HEK293 (cell line): Measurements from ENCODE around the gene AP2A1.

Experiments used
- CTCF ChIA-PET: fragments of 350-600 bp; formaldehyde crosslinking; extraction: SDS; loops from one replicate; lab custom pipeline; 2021; ENCODE audit warnings: antibody characterized with exemption; lab: Yijun Ruan, JAX
- POLR2A ChIA-PET: fragments of 300-600 bp; formaldehyde crosslinking; extraction: SDS; loops from one replicate; lab custom pipeline; 2020; ENCODE audit warnings: antibody characterized with exemption, inconsistent platforms; lab: Yijun Ruan, JAX
- H3K27ac ChIP-seq: fragments of 200-500 bp; sonication (Bioruptor generic); 2 replicates; pipeline ENCODE4 v1.5.1; 2014; ENCODE audit warnings: low read depth, low read length, control low read depth, inconsistent platforms; ENCODE audit errors: extremely low read depth
- H3K36me3 ChIP-seq, 2 experiments: fragments of 200-500 bp in 1 of 2; sonication (Bioruptor generic) in 1 of 2; 1 replicate in 1 of 2; 2 replicates in 1 of 2; pipeline ENCODE4 v1.5.1; 2014 to 2017; ENCODE audit warnings: inconsistent platforms in 2 of 2, low read length in 2 of 2; ENCODE audit not compliant: control insufficient read depth in 2 of 2, insufficient read depth in 1 of 2
- H3K4me1 ChIP-seq: fragments of 200-500 bp; sonication (Bioruptor generic); 2 replicates; pipeline ENCODE4 v1.5.1; 2014; ENCODE audit warnings: mild to moderate bottlenecking, low read length, inconsistent platforms; ENCODE audit not compliant: control insufficient read depth, insufficient read depth
- H3K4me3 ChIP-seq: 2 replicates; pipeline ENCODE4 v1.5.1; 2011; ENCODE audit warnings: low read depth, mild to moderate bottlenecking, control low read depth, low read length, moderate library complexity
- H3K9me3 ChIP-seq: fragments of 200-500 bp; sonication (Bioruptor generic); 2 replicates; pipeline ENCODE4 v1.5.1; 2014; ENCODE audit warnings: low read depth, low read length, inconsistent platforms; ENCODE audit not compliant: control insufficient read depth, insufficient read depth
- GFI1B ChIP-seq: fragments of 450-650 bp; formaldehyde crosslinking; IDR thresholded peaks from 2 replicates; pipeline ENCODE4 v1.5.1; 2016; ENCODE audit warnings: missing biosample characterization, missing genetic modification characterization
- HOXC10 ChIP-seq: sonication (generic); formaldehyde crosslinking; IDR thresholded peaks from 2 replicates; pipeline ENCODE4 v1.8.1; 2023; ENCODE audit warnings: mild to moderate bottlenecking, missing genetic modification reagents
- MZF1 ChIP-seq: fragments of 450-650 bp; formaldehyde crosslinking; IDR thresholded peaks from 2 replicates; pipeline ENCODE4 v1.5.1; 2017; ENCODE audit warnings: missing biosample characterization, missing genetic modification characterization, borderline replicate concordance
- PBX3 ChIP-seq: sonication (generic); formaldehyde crosslinking; IDR thresholded peaks from 2 replicates; pipeline ENCODE4 v1.8.1; 2022; ENCODE audit warnings: mild to moderate bottlenecking, moderate library complexity, missing genetic modification reagents
- PRDM1 ChIP-seq: fragments of 450-650 bp; formaldehyde crosslinking; IDR thresholded peaks from 2 replicates; pipeline ENCODE4; 2016; ENCODE audit warnings: missing biosample characterization, missing genetic modification characterization
- PRDM10 ChIP-seq: fragments of 450-650 bp; formaldehyde crosslinking; IDR thresholded peaks from 2 replicates; pipeline ENCODE4 v1.5.1; 2016; ENCODE audit warnings: missing biosample characterization, missing genetic modification characterization
- SP2 ChIP-seq: fragments of 450-650 bp; formaldehyde crosslinking; IDR thresholded peaks from 2 replicates; pipeline ENCODE4 v1.5.1; 2016; ENCODE audit warnings: missing biosample characterization, missing genetic modification characterization
- SP3 ChIP-seq: fragments of 450-650 bp; formaldehyde crosslinking; IDR thresholded peaks from 2 replicates; pipeline ENCODE4 v1.5.1; 2016; ENCODE audit warnings: missing biosample characterization, missing genetic modification characterization
- TCF7L2 ChIP-seq: IDR thresholded peaks from 2 replicates; pipeline ENCODE4 v1.6.1; 2011; ENCODE audit warnings: low read depth, mild to moderate bottlenecking, inconsistent platforms, low read length, moderate library complexity, borderline replicate concordance
- ZBTB17 ChIP-seq: fragments of 450-650 bp; formaldehyde crosslinking; IDR thresholded peaks from 2 replicates; pipeline ENCODE4 v1.5.1; 2016; ENCODE audit warnings: missing biosample characterization, missing genetic modification characterization
- ZBTB8A ChIP-seq: fragments of 450-650 bp; formaldehyde crosslinking; IDR thresholded peaks from 2 replicates; pipeline ENCODE4 v1.5.1; 2016; ENCODE audit warnings: missing biosample characterization, missing genetic modification characterization
- ZFP3 ChIP-seq: fragments of 450-650 bp; formaldehyde crosslinking; IDR thresholded peaks from 2 replicates; pipeline ENCODE4 v1.5.1; 2016; ENCODE audit warnings: low read depth, missing biosample characterization, missing genetic modification characterization
- ZNF114 ChIP-seq: fragments of 450-650 bp; formaldehyde crosslinking; IDR thresholded peaks from 2 replicates; pipeline ENCODE4 v1.5.0; 2017; ENCODE audit warnings: missing biosample characterization, missing genetic modification characterization
- ZNF169 ChIP-seq: fragments of 450-650 bp; formaldehyde crosslinking; IDR thresholded peaks from 2 replicates; pipeline ENCODE4 v1.5.1; 2016; ENCODE audit warnings: missing biosample characterization, missing genetic modification characterization
- ZNF174 ChIP-seq: fragments of 450-650 bp; formaldehyde crosslinking; IDR thresholded peaks from 2 replicates; pipeline ENCODE4 v1.5.0; 2017; ENCODE audit warnings: missing biosample characterization, mild to moderate bottlenecking, missing genetic modification characterization
- ZNF19 ChIP-seq: fragments of 450-650 bp; formaldehyde crosslinking; IDR thresholded peaks from 2 replicates; pipeline ENCODE4; 2016; ENCODE audit warnings: missing biosample characterization, missing genetic modification characterization, low read depth
- ZNF202 ChIP-seq: fragments of 450-650 bp; formaldehyde crosslinking; IDR thresholded peaks from 2 replicates; pipeline ENCODE4 v1.5.1; 2016; ENCODE audit warnings: missing biosample characterization, missing genetic modification characterization, borderline replicate concordance
- ZNF239 ChIP-seq: fragments of 450-650 bp; formaldehyde crosslinking; IDR thresholded peaks from 2 replicates; pipeline ENCODE4 v1.5.1; 2016; ENCODE audit warnings: missing biosample characterization, missing genetic modification characterization
- ZNF292 ChIP-seq: fragments of 450-650 bp; formaldehyde crosslinking; IDR thresholded peaks from 2 replicates; pipeline ENCODE4 v1.5.1; 2016; ENCODE audit warnings: low read depth, missing biosample characterization, missing genetic modification characterization, borderline replicate concordance
- ZNF335 ChIP-seq: fragments of 450-650 bp; formaldehyde crosslinking; conservative IDR thresholded peaks from 2 replicates; pipeline ENCODE4 v1.5.1; 2016; ENCODE audit warnings: missing biosample characterization, missing genetic modification characterization
- ZNF510 ChIP-seq: fragments of 450-650 bp; formaldehyde crosslinking; IDR thresholded peaks from 2 replicates; pipeline ENCODE4 v1.5.1; 2018; ENCODE audit warnings: mild to moderate bottlenecking, missing genetic modification characterization, missing biosample characterization; ENCODE audit not compliant: insufficient replicate concordance
- ZNF558 ChIP-seq: fragments of 450-650 bp; formaldehyde crosslinking; IDR thresholded peaks from 2 replicates; pipeline ENCODE4 v1.5.1; 2016; ENCODE audit warnings: missing biosample characterization, missing genetic modification characterization
- ZNF707 ChIP-seq: fragments of 450-650 bp; formaldehyde crosslinking; IDR thresholded peaks from 2 replicates; pipeline ENCODE4 v1.5.1; 2016; ENCODE audit warnings: missing biosample characterization, missing genetic modification characterization
- ZNF830 ChIP-seq: fragments of 450-650 bp; IDR thresholded peaks from 2 replicates; pipeline ENCODE4 v1.5.0; 2018; ENCODE audit warnings: missing biosample characterization, missing genetic modification characterization, low read depth, mild to moderate bottlenecking, moderate library complexity
- ZSCAN16 ChIP-seq: fragments of 450-650 bp; formaldehyde crosslinking; IDR thresholded peaks from 2 replicates; pipeline ENCODE4 v1.5.1; 2016; ENCODE audit warnings: missing biosample characterization, missing genetic modification characterization
- TF ChIP-seq, protein P1 (sequence below): fragments of 450-650 bp; formaldehyde crosslinking; IDR thresholded peaks from 2 replicates; pipeline ENCODE4 v1.5.1; 2017; ENCODE audit warnings: missing biosample characterization, missing genetic modification characterization

AP2A1 gene

DNA sequence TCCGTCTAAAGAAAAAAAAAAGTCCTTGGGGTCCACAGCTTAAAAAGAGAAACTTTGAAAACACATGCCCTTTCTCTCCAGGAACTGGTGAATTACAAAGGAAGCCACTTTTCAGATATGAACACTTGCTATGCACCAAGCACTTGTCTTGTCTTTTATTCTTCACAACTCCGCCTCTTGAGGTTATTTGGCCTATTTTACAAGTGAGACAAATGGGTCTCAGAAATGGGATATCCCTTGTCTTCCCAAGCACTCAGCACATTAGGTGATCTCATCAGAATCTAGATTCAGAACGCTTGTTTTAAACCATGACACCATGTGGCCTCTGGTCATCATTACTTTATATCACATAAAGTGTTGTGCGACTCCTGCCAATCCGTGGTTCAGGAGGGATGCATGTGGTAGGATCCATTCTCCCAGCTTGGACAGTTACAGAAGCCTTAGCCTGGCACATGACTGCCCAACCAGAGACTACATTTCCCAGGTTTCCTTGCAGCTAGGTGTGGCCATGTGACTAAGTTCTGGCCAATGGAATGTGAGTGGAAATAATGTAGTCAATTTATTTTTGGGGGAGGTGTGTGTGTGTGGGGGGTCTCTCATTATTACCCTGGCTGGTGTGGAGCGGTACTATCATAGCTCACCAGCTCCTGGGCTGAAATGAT is 17.6 kb upstream of the AP2A1 start:
- POLR2A ChIA-PET, result interaction anchor here (0.6 to 1.1 kb wide), 3 partner anchors 18 to 1053 kb away, joined by 4 to 5 read pairs (median 5); partner anchors contain the start of gene AP2A1

GRCh38 chr19:49749771-49750170 is 17.0 kb upstream of the AP2A1 start:
- H3K4me3 ChIP-seq, result no peak overlapping the region
- no peaks in the 10 kb centered on the region for H3K9me3 ChIP-seq
- POLR2A ChIA-PET, result interaction anchor here (1.1 kb wide), 1 partner anchor 17 kb away, joined by 5 read pairs; the partner anchor contains the start of gene AP2A1
- CTCF ChIA-PET, result interaction anchor here (0.6 to 3.2 kb wide), 3 partner anchors 32 to 239 kb away, joined by 3 to 12 read pairs (median 5); no protein-coding TSS in a partner anchor
- TF ChIP-seq ZNF19 (no peak), ZNF510 (no peak), PRDM1 (tag by site-specific recombination) (0 out of 2 replicates have a peak, but pooled peaks have one; percentile 17), ZNF335 (tag by site-specific recombination) (peak; percentile 57; the same call in 1 of the 2 replicates), ZNF239 (tag by site-specific recombination) (no peak), ZNF202 (tag by site-specific recombination) (no peak)
- H3K4me1 ChIP-seq, result no peaks in the 10 kb centered on the region
- no peaks in the 10 kb centered on the region for H3K36me3 ChIP-seq
- H3K27ac ChIP-seq, result no peak overlapping the region

More for the DNA sequence above, 17.6 kb upstream of the AP2A1 start:
- TF ChIP-seq ZNF114 (tag by site-specific recombination) (no peak), ZNF169 (no peak), ZNF292 (tag by site-specific recombination) (no peak), SP2 (tag by site-specific recombination) (no peak), GFI1B (tag by site-specific recombination) (no peak), SP3 (tag by site-specific recombination) (peak; percentile 28), HOXC10 (no peak), TCF7L2 (no peak), ZSCAN16 (tag by site-specific recombination) (no peak), MZF1 (no peak), ZFP3 (tag by site-specific recombination) (no peak), PRDM10 (tag by site-specific recombination) (peak; percentile 66), ZBTB17 (tag by site-specific recombination) (peak; percentile 13; the same call in 1 of the 2 replicates), ZNF174 (tag by site-specific recombination) (no peak), PBX3 (no peak), ZBTB8A (tag by site-specific recombination) (no peak), ZNF558 (tag by site-specific recombination) (no peak), ZNF830 (tag by site-specific recombination) (no peak), ZNF707 (tag by site-specific recombination) (no peak), ZNF335 (tag by site-specific recombination) (peak; percentile 74)
- TF ChIP-seq, protein P1, sequence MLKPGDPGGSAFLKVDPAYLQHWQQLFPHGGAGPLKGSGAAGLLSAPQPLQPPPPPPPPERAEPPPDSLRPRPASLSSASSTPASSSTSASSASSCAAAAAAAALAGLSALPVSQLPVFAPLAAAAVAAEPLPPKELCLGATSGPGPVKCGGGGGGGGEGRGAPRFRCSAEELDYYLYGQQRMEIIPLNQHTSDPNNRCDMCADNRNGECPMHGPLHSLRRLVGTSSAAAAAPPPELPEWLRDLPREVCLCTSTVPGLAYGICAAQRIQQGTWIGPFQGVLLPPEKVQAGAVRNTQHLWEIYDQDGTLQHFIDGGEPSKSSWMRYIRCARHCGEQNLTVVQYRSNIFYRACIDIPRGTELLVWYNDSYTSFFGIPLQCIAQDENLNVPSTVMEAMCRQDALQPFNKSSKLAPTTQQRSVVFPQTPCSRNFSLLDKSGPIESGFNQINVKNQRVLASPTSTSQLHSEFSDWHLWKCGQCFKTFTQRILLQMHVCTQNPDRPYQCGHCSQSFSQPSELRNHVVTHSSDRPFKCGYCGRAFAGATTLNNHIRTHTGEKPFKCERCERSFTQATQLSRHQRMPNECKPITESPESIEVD, result no peak
- CTCF ChIA-PET, result interaction anchor here (0.6 to 3.2 kb wide), 4 partner anchors 22 to 116 kb away, joined by 3 to 12 read pairs (median 4); no protein-coding TSS in a partner anchor
- H3K27ac ChIP-seq, result no peak overlapping the region
- no peaks in the 10 kb centered on the region for H3K4me1 ChIP-seq
- H3K9me3 ChIP-seq, result no peaks in the 10 kb centered on the region
- no peaks in the 10 kb centered on the region for H3K36me3 ChIP-seq
- H3K4me3 ChIP-seq, result no peak overlapping the region
